Measurements from ENCODE around the gene AOPEP. TPM values are rescaled to one million over a fixed set of nuclear protein-coding genes. Genes with fewer than 3 reads are reported as not detected.
A peak's percentile ranks its signal among the peaks of the same experiment; 100 is the strongest.

Gene AOPEP
- total RNA-seq, 1 experiment from 2014 or later, result 15.0 TPM

GRCh38 chr9:95003689-95004410, 277.4 kb downstream of the AOPEP start:
- H4K91ac ChIP-seq (ENCODE audit: insufficient read length, low read depth, low read length), result no peak overlapping the region
- no peak overlapping the region for H3K4ac ChIP-seq (ENCODE audit: low read depth, low read length)
- H3K18ac ChIP-seq (ENCODE audit: insufficient read length, low read depth, low read length), result no peak overlapping the region
- no peak overlapping the region for H4K8ac ChIP-seq (replicated peaks; ENCODE audit: insufficient read length, low read depth, low read length)
- Mint-ChIP-seq H3K4me3 (peak overlapping the region; percentile 71 to 81), H3K4me1 (peaks cover 6 to 9% of the 10 kb centered on the region in 2 experiments), H3K27ac (no peak overlapping the region), H3K36me3 (ENCODE audit: insufficient read depth in 1 of 3, low read depth in 3 of 3) (no peaks in the 10 kb centered on the region; a peak in 2 of 7 replicates), H3K27me3 (ENCODE audit: low read depth) (peaks cover 52% of the 10 kb centered on the region), H3K9me3 (no peaks in the 10 kb centered on the region; a peak in 1 of 5 replicates)
- no peaks in the 10 kb centered on the region for H3K79me1 ChIP-seq (ENCODE audit: insufficient read depth, low read depth, low read length, poor library complexity, severe bottlenecking)
- H3K27me3 ChIP-seq (ENCODE audit: insufficient read depth, low read length), result no peaks in the 10 kb centered on the region; the same call in 1 of the 2 replicates
- no peaks in the 10 kb centered on the region for H3K9me3 ChIP-seq (ENCODE audit: control insufficient read depth, low read depth, low read length)
- no peak overlapping the region for H2BK12ac ChIP-seq (ENCODE audit: insufficient read length, low read depth, low read length)
- H4K5ac ChIP-seq (ENCODE audit: insufficient read length, low read depth, low read length), result no peak overlapping the region
- H2BK20ac ChIP-seq (ENCODE audit: low read depth, low read length, poor library complexity, severe bottlenecking), result no peak overlapping the region
- H2BK120ac ChIP-seq (ENCODE audit: low read depth, low read length, poor library complexity, severe bottlenecking), result no peak overlapping the region
- WGBS (ENCODE audit: extremely low coverage, insufficient read length, low lambda C conversion rate), result no CpG with 5 or more reads among the region's 19 CpGs
- H2BK15ac ChIP-seq (ENCODE audit: low read depth, low read length), result no peak overlapping the region
- no peak overlapping the region for H2AK5ac ChIP-seq (ENCODE audit: insufficient read length, low read length)
- peak; percentile 63 for DNase-seq
- H4K20me1 ChIP-seq (ENCODE audit: control insufficient read depth, insufficient read depth, insufficient read length), result no peaks in the 10 kb centered on the region
- no peak overlapping the region for H3K9ac ChIP-seq (ENCODE audit: extremely low read depth, insufficient read length, low read length)
- H3T11ph ChIP-seq (ENCODE audit: low read length), result no peak overlapping the region
- no peak overlapping the region for H3K23ac ChIP-seq (ENCODE audit: insufficient read length, low read depth, low read length)
- peak overlapping the region; percentile 36 for H3K4me2 ChIP-seq (ENCODE audit: insufficient read depth, insufficient read length, low read length)
- H3K4me1 ChIP-seq (ENCODE audit: insufficient read depth, low read length), result no peaks in the 10 kb centered on the region
- TF ChIP-seq CTCF (conservative IDR thresholded peaks at IDR 0.05), result peak; percentile 26; the same call in 1 of the 3 replicates
- no peak overlapping the region for H3K27ac ChIP-seq (ENCODE audit: insufficient read length, low read depth, low read length)
- H3K23me2 ChIP-seq (ENCODE audit: insufficient read length, low read depth, low read length, poor library complexity, severe bottlenecking), result no peaks in the 10 kb centered on the region
- H2AFZ ChIP-seq (ENCODE audit: low read length), result no peak overlapping the region
- H3K79me2 ChIP-seq (ENCODE audit: insufficient read depth, low read length), result no peaks in the 10 kb centered on the region
- no peak overlapping the region for H3K14ac ChIP-seq (ENCODE audit: insufficient read depth, low read length)
- H3K56ac ChIP-seq (ENCODE audit: insufficient read length, low read depth, low read length), result no peak overlapping the region
- no peak overlapping the region for H2BK5ac ChIP-seq (ENCODE audit: insufficient read length, low read length)
